ENCODE results near the gene DDX25.

GRCh38 chr11:125903711-125904659 is at the start of gene DDX25:
- TF ChIP-seq, protein P1, sequence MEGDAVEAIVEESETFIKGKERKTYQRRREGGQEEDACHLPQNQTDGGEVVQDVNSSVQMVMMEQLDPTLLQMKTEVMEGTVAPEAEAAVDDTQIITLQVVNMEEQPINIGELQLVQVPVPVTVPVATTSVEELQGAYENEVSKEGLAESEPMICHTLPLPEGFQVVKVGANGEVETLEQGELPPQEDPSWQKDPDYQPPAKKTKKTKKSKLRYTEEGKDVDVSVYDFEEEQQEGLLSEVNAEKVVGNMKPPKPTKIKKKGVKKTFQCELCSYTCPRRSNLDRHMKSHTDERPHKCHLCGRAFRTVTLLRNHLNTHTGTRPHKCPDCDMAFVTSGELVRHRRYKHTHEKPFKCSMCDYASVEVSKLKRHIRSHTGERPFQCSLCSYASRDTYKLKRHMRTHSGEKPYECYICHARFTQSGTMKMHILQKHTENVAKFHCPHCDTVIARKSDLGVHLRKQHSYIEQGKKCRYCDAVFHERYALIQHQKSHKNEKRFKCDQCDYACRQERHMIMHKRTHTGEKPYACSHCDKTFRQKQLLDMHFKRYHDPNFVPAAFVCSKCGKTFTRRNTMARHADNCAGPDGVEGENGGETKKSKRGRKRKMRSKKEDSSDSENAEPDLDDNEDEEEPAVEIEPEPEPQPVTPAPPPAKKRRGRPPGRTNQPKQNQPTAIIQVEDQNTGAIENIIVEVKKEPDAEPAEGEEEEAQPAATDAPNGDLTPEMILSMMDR (IDR thresholded peaks at IDR 0.05) = no peak
- no peak for TF ChIP-seq POLR2A (IDR thresholded peaks at IDR 0.05)

Measured in body of pancreas (tissue), 4 donors.